Measurements from ENCODE around the gene KIDINS220.

KIDINS220 gene

DNA sequence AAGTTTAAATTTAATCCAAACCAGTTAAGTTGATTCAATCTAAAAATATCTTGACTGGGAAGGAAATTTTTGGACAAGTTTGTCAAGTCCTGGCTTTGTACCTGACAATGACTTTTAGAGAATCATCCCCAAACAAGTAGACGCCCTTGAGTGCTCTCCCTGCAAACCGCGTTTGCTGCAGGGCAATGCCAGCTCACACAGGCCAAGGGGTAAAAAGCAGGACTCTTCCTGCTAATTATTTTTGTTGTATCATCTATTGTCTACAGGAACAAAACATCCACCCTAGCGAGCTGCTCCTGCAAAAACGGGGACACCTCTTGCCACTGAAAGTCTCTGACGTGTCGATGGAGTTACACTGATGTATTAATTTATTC, 144.6 kb downstream of the KIDINS220 start:
- 85% methylated on average over 4 of the region's 7 CpGs for WGBS (ENCODE audit: insufficient coverage)
- DNase-seq: no peak
- POLR2A ChIA-PET: interaction anchor here (0.7 to 1.3 kb wide), 2 partner anchors 8 to 1905 kb away, joined by 3 to 5 read pairs; no protein-coding TSS in a partner anchor
- Histone ChIP-seq H3K36me3 (ENCODE audit: control insufficient read depth in 4 of 4, insufficient read depth in 4 of 4, low read length in 3 of 4) (no peaks in the 10 kb centered on the region), H3K4me1 (ENCODE audit: control extremely low read depth in 1 of 4, control insufficient read depth in 4 of 4, insufficient read depth in 4 of 4, low read length in 3 of 4) (peaks cover 2 to 10% (median 7%) of the 10 kb centered on the region in 4 experiments), H3K9me3 (ENCODE audit: control extremely low read depth in 1 of 5, control insufficient read depth in 4 of 5, insufficient read depth in 2 of 5, low read depth in 1 of 5, low read length in 4 of 5) (peaks cover 0 to 7% (median 0%) of the 10 kb centered on the region in 5 experiments), H3K4me3 (ENCODE audit: control insufficient read depth in 1 of 7, extremely low read depth in 1 of 7, insufficient read depth in 4 of 7, low read depth in 2 of 7, low read length in 6 of 7) (peak overlapping the region in 2 of 7 experiments; percentile 29 to 71), H3K27ac (ENCODE audit: insufficient read depth in 1 of 2, low read depth in 1 of 2, low read length in 2 of 2, poor library complexity in 1 of 2, severe bottlenecking in 2 of 2) (no peak overlapping the region), H3K27me3 (replicated peaks in 2 of 5; ENCODE audit: control insufficient read depth in 4 of 5, insufficient read depth in 5 of 5, low read length in 4 of 5) (peaks cover 0 to 12% (median 0%) of the 10 kb centered on the region in 5 experiments)
- CTCF ChIA-PET: interaction anchor here (0.7 to 1.6 kb wide), 6 partner anchors 9 to 584 kb away, joined by 3 to 6 read pairs (median 4); no protein-coding TSS in a partner anchor

DNA sequence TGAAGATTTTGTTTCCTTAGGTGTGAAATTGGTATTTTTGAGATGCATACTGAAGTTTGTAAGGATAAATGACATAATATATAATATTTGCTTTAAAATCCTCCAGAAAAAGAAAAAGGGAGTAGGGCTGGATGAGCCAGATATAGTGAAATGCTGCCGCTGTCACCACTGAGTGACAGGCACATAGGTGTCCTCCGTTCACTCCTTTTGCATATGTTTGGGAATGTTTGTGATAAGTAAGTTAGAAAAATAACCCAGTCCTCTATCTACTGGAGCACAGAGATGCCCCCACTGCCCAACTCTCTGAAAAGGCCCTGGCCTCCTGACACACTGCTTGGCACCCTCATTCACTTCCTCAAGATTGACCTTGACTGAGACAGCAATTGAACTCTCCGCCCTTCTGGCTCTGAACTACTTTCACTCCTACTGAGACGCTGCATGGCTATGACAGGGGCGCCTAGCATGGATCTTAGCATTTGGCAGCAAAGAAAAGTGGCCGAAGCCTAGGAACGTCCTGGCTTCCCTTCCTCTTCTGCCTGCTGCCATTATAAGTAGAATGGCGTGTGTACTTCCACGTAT, 145.5 kb downstream of the KIDINS220 start:
- H3K4me3 ChIP-seq (ENCODE audit: control insufficient read depth in 1 of 7, extremely low read depth in 1 of 7, insufficient read depth in 4 of 7, low read depth in 2 of 7, low read length in 6 of 7): no peak overlapping the region
- CTCF ChIA-PET: interaction anchor here (1.5 to 1.6 kb wide), 2 partner anchors 10 to 71 kb away, joined by 3 to 6 read pairs; no protein-coding TSS in a partner anchor
- POLR2A ChIA-PET: interaction anchor here (0.6 kb wide), 1 partner anchor 9 kb away, joined by 3 read pairs; no protein-coding TSS in a partner anchor
- no peaks in the 10 kb centered on the region for H3K36me3 ChIP-seq (ENCODE audit: control insufficient read depth in 4 of 4, insufficient read depth in 4 of 4, low read length in 3 of 4)
- peaks cover 0 to 12% (median 0%) of the 10 kb centered on the region in 5 experiments for H3K27me3 ChIP-seq (replicated peaks in 2 of 5; ENCODE audit: control insufficient read depth in 4 of 5, insufficient read depth in 5 of 5, low read length in 4 of 5)
- DNase-seq: no peak
- 94% methylated on average over 7 of the region's 9 CpGs for WGBS (ENCODE audit: insufficient coverage)
- peaks cover 2 to 10% (median 7%) of the 10 kb centered on the region in 4 experiments for H3K4me1 ChIP-seq (ENCODE audit: control extremely low read depth in 1 of 4, control insufficient read depth in 4 of 4, insufficient read depth in 4 of 4, low read length in 3 of 4)
- H3K27ac ChIP-seq (ENCODE audit: insufficient read depth in 1 of 2, low read depth in 1 of 2, low read length in 2 of 2, poor library complexity in 1 of 2, severe bottlenecking in 2 of 2): no peak overlapping the region
- peaks cover 0 to 3% (median 0%) of the 10 kb centered on the region in 5 experiments for H3K9me3 ChIP-seq (ENCODE audit: control extremely low read depth in 1 of 5, control insufficient read depth in 4 of 5, insufficient read depth in 2 of 5, low read depth in 1 of 5, low read length in 4 of 5)

GRCh38 chr2:8685697-8686358, 151.6 kb downstream of the KIDINS220 start:
- CTCF ChIA-PET: interaction anchor here (1.3 kb wide), 1 partner anchor 80 kb away, joined by 3 read pairs; no protein-coding TSS in a partner anchor
- peak in 2 of 3 donors; percentile 65 for DNase-seq
- 0% methylated on average over 45 of the region's 50 CpGs for WGBS (ENCODE audit: insufficient coverage)
- peaks cover 1 to 38% (median 31%) of the 10 kb centered on the region in 4 experiments for H3K4me1 ChIP-seq (ENCODE audit: control extremely low read depth in 1 of 4, control insufficient read depth in 4 of 4, insufficient read depth in 4 of 4, low read length in 3 of 4)
- no peaks in the 10 kb centered on the region for H3K9me3 ChIP-seq (ENCODE audit: control extremely low read depth in 1 of 5, control insufficient read depth in 4 of 5, insufficient read depth in 2 of 5, low read depth in 1 of 5, low read length in 4 of 5)
- no peaks in the 10 kb centered on the region for H3K27me3 ChIP-seq (replicated peaks in 2 of 5; ENCODE audit: control insufficient read depth in 4 of 5, insufficient read depth in 5 of 5, low read length in 4 of 5)
- H3K36me3 ChIP-seq (ENCODE audit: control insufficient read depth in 4 of 4, insufficient read depth in 4 of 4, low read length in 3 of 4): no peaks in the 10 kb centered on the region
- H3K4me3 ChIP-seq (ENCODE audit: control insufficient read depth in 1 of 7, extremely low read depth in 1 of 7, insufficient read depth in 4 of 7, low read depth in 2 of 7, low read length in 6 of 7): peak overlapping the region; percentile 46 to 88 (median 67)
- POLR2A ChIA-PET: interaction anchor here (1.7 to 1.8 kb wide), 3 partner anchors 99 to 142 kb away, joined by 7 to 18 read pairs (median 10); no protein-coding TSS in a partner anchor
- no peak overlapping the region for H3K27ac ChIP-seq (ENCODE audit: insufficient read depth in 1 of 2, low read depth in 1 of 2, low read length in 2 of 2, poor library complexity in 1 of 2, severe bottlenecking in 2 of 2)

- Histone ChIP-seq H3K9me3 (ENCODE audit: control extremely low read depth in 1 of 5, control insufficient read depth in 4 of 5, insufficient read depth in 2 of 5, low read depth in 1 of 5, low read length in 4 of 5) (no peaks in the 10 kb centered on the region), H3K27ac (ENCODE audit: insufficient read depth in 1 of 2, low read depth in 1 of 2, low read length in 2 of 2, poor library complexity in 1 of 2, severe bottlenecking in 2 of 2) (no peak overlapping the region), H3K27me3 (replicated peaks in 2 of 5; ENCODE audit: control insufficient read depth in 4 of 5, insufficient read depth in 5 of 5, low read length in 4 of 5) (peaks cover 0 to under 1% (median 0%) of the 10 kb centered on the region in 5 experiments), H3K4me1 (ENCODE audit: control extremely low read depth in 1 of 4, control insufficient read depth in 4 of 4, insufficient read depth in 4 of 4, low read length in 3 of 4) (peaks cover 5 to 42% (median 35%) of the 10 kb centered on the region in 4 experiments), H3K36me3 (ENCODE audit: control insufficient read depth in 4 of 4, insufficient read depth in 4 of 4, low read length in 3 of 4) (no peaks in the 10 kb centered on the region), H3K4me3 (ENCODE audit: control insufficient read depth in 1 of 7, extremely low read depth in 1 of 7, insufficient read depth in 4 of 7, low read depth in 2 of 7, low read length in 6 of 7) (peak overlapping the region; percentile 46 to 88 (median 67))
- POLR2A ChIA-PET: interaction anchor here (0.6 to 1.8 kb wide), 7 partner anchors 8 to 160 kb away, joined by 3 to 18 read pairs (median 6); no protein-coding TSS in a partner anchor
- DNase-seq: peak in 2 of 3 donors; percentile 24 to 56
- CTCF ChIA-PET: interaction anchor here (0.7 to 1.3 kb wide), 5 partner anchors 81 to 1254 kb away, joined by 3 to 4 read pairs (median 3); no protein-coding TSS in a partner anchor
- under 1% methylated on average over 71 of the region's 87 CpGs for WGBS (ENCODE audit: insufficient coverage)
These were observed 152.3 kb downstream of the KIDINS220 start for GRCh38 chr2:8684878-8685696.

GRCh38 chr2:8684540-8684877, 152.9 kb downstream of the KIDINS220 start:
- no peaks in the 10 kb centered on the region for H3K36me3 ChIP-seq (ENCODE audit: control insufficient read depth in 4 of 4, insufficient read depth in 4 of 4, low read length in 3 of 4)
- H3K4me1 ChIP-seq (ENCODE audit: control extremely low read depth in 1 of 4, control insufficient read depth in 4 of 4, insufficient read depth in 4 of 4, low read length in 3 of 4): peaks cover 5 to 47% (median 38%) of the 10 kb centered on the region in 4 experiments
- peak overlapping the region in 5 of 7 experiments; percentile 37 to 88 (median 68) for H3K4me3 ChIP-seq (ENCODE audit: control insufficient read depth in 1 of 7, extremely low read depth in 1 of 7, insufficient read depth in 4 of 7, low read depth in 2 of 7, low read length in 6 of 7)
- no peak overlapping the region for H3K27ac ChIP-seq (ENCODE audit: insufficient read depth in 1 of 2, low read depth in 1 of 2, low read length in 2 of 2, poor library complexity in 1 of 2, severe bottlenecking in 2 of 2)
- DNase-seq: peak in 2 of 3 donors; percentile 51 to 69
- CTCF ChIA-PET: interaction anchor here (0.7 to 1.3 kb wide), 5 partner anchors 81 to 1253 kb away, joined by 3 to 4 read pairs (median 3); no protein-coding TSS in a partner anchor
- H3K9me3 ChIP-seq (ENCODE audit: control extremely low read depth in 1 of 5, control insufficient read depth in 4 of 5, insufficient read depth in 2 of 5, low read depth in 1 of 5, low read length in 4 of 5): no peaks in the 10 kb centered on the region
- POLR2A ChIA-PET: interaction anchor here (0.6 to 1.8 kb wide), 7 partner anchors 9 to 159 kb away, joined by 3 to 18 read pairs (median 6); no protein-coding TSS in a partner anchor
- H3K27me3 ChIP-seq (replicated peaks in 2 of 5; ENCODE audit: control insufficient read depth in 4 of 5, insufficient read depth in 5 of 5, low read length in 4 of 5): peaks cover 0 to 2% (median 0%) of the 10 kb centered on the region in 5 experiments
- 54% methylated on average over 3 of the region's 3 CpGs for WGBS (ENCODE audit: insufficient coverage)
